K562 (cell line): Measurements from ENCODE around the gene SLC25A45. TPM values are rescaled to one million over a fixed set of nuclear protein-coding genes. Genes with fewer than 3 reads are reported as not detected.

Experiments used
- CHD2 ChIP-seq: IDR thresholded peaks from 2 replicates; pipeline ENCODE4 v1.6.1; 2011; ENCODE audit warnings: low read depth, low read length
- FOXK2 ChIP-seq, 2 experiments: fragments of 450-650 bp; IDR thresholded peaks in 1 of 2; conservative IDR thresholded peaks in 1 of 2; 2 replicates each; pipeline ENCODE4 v1.6.1; 2016; ENCODE audit warnings: low read depth in 2 of 2, mild to moderate bottlenecking in 1 of 2
- NFIC ChIP-seq: fragments of 450-650 bp; IDR thresholded peaks from 2 replicates; pipeline ENCODE4 v1.6.1; 2017; ENCODE audit warnings: mild to moderate bottlenecking, inconsistent platforms
- PTBP1 ChIP-seq: fragments of 200-400 bp; formaldehyde crosslinking; IDR thresholded peaks from 2 replicates; pipeline ENCODE4 v1.6.1; 2017; ENCODE audit warnings: low read depth, low read length
- RB1 ChIP-seq: fragments of 450-650 bp; IDR thresholded peaks from 2 replicates; pipeline ENCODE4 v1.6.1; 2017; ENCODE audit warnings: low read depth, mild to moderate bottlenecking
- SMARCA5 ChIP-seq: fragments of 450-650 bp; IDR thresholded peaks from 2 replicates; pipeline ENCODE4 v1.6.1; 2016
- ZNF79 ChIP-seq: fragments of 250-450 bp; sonication (Bioruptor Pico); IDR thresholded peaks from 2 replicates; pipeline ENCODE4 v1.4.0; 2020; ENCODE audit warnings: low read depth, mild to moderate bottlenecking, moderate library complexity
- polyA plus RNA-seq, 8 experiments: library from polyadenylated mRNA; depleted of rRNA in 4 of 8; stranded (reverse) in 5 of 8; unstranded in 3 of 8; fragments of >200 nt; fragmentation: Nextera tagmentation in 2 of 8; fragmentation: Illumina TruSeq in 1 of 8; extraction: Ambion mirVana in 2 of 8; extraction: Trizol in 1 of 8; gene quantifications; 2 replicates each; pipeline versions ENCODE4 v1.2.1 to v1.2.3, GENCODE V29; 2011 to 2014; ENCODE audit warnings: inconsistent platforms in 1 of 8, missing spikeins in 1 of 8
- total RNA-seq, 7 experiments: library from RNA; depleted of rRNA in 6 of 7; stranded (reverse); fragments of >200 nt in 6 of 7; fragmentation: Illumina TruSeq in 2 of 7; extraction: Trizol in 2 of 7; gene quantifications; 2 replicates each; pipeline versions ENCODE4 v1.2.1 to v1.2.3, GENCODE V29; 2011 to 2021; ENCODE audit warnings: low replicate concordance in 1 of 7
- TF ChIP-seq, protein P1 (sequence below), 2 experiments: fragments of 450-650 bp; conservative IDR thresholded peaks; 2 replicates each; pipeline ENCODE4 v1.6.1; 2017; ENCODE audit warnings: mild to moderate bottlenecking in 2 of 2, moderate library complexity in 2 of 2
- TF ChIP-seq, protein P2 (sequence below): fragments of 250-450 bp; sonication (Bioruptor Pico); IDR thresholded peaks from 2 replicates; pipeline ENCODE4 v1.5.0; 2022; ENCODE audit warnings: mild to moderate bottlenecking
- TF ChIP-seq, protein P3 (sequence below), 2 experiments: fragments of 450-650 bp in 1 of 2; sonication (generic) in 1 of 2; formaldehyde crosslinking; conservative IDR thresholded peaks; 2 replicates each; pipeline versions ENCODE4 v1.4.0 to v1.8.1; 2020 to 2022; ENCODE audit warnings: mild to moderate bottlenecking in 1 of 2, missing genetic modification reagents in 1 of 2
- TF ChIP-seq, protein P4 (sequence below): fragments of 450-650 bp; IDR thresholded peaks from 2 replicates; pipeline ENCODE4 v1.6.1; 2016; ENCODE audit warnings: borderline replicate concordance
- TF ChIP-seq, protein P5 (sequence below): fragments of 250-450 bp; sonication (Bioruptor Pico); IDR thresholded peaks from 2 replicates; pipeline ENCODE4 v1.5.0; 2020; ENCODE audit warnings: mild to moderate bottlenecking, borderline replicate concordance

Gene SLC25A45
- total and polyA plus RNA-seq, 9 of the 15 experiments (the other 6 are each of a cell fraction or from before 2014, with no cell fraction given), result 0.15 to 2.3 (median 0.68) TPM

DNA sequence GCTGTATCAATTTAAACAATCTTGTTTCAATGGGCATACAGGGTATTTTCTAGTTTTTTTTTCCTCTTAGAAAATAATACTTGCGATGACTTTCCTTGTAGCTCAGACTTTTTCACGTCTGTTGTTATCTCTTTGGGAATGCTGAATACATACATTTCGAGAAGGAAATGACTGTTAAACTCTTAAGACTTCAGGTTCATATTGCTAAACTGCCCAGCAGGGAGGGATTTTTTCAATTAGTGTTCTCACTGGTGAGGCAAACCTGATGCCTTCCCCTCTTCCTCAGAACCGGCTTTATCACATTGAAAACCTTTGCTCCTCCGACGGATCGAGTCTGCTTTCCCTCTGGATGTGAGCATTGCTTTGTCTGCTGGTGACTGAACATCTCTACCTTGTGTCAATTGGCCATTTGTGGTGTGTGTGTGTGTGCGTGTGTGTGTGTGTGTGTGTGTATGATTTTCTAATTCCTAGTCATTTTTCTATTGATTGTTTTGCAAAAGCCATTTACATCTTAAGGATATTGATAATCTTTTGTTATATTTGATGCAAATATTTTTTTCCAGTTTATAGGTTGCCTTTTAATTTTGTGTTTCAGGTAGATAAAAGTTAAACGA lies 46.7 kb upstream of the SLC25A45 start (continued):
- TF ChIP-seq FOXK2 (conservative IDR thresholded peaks at IDR 0.05 in 1 of 2, IDR thresholded peaks at IDR 0.05 in 1 of 2; ENCODE audit: low read depth in 2 of 2) (peak; percentile 48 to 63; a peak in 1 of 4 replicates), SMARCA5 (0 out of 2 replicates have a peak, but pooled peaks have one; percentile 23), ZNF79 (no peak), NFIC (peak; percentile 54; the same call in 1 of the 2 replicates), CHD2 (0 out of 2 replicates have a peak, but pooled peaks have one; percentile 9), PTBP1 (0 out of 2 replicates have a peak, but pooled peaks have one; percentile 73), RB1 (no peak)
- TF ChIP-seq, protein P1, sequence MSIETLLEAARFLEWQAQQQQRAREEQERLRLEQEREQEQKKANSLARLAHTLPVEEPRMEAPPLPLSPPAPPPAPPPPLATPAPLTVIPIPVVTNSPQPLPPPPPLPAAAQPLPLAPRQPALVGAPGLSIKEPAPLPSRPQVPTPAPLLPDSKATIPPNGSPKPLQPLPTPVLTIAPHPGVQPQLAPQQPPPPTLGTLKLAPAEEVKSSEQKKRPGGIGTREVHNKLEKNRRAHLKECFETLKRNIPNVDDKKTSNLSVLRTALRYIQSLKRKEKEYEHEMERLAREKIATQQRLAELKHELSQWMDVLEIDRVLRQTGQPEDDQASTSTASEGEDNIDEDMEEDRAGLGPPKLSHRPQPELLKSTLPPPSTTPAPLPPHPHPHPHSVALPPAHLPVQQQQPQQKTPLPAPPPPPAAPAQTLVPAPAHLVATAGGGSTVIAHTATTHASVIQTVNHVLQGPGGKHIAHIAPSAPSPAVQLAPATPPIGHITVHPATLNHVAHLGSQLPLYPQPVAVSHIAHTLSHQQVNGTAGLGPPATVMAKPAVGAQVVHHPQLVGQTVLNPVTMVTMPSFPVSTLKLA (conservative IDR thresholded peaks at IDR 0.05), result peak in 1 of 2 experiments; percentile 32; a peak in 3 of 4 replicates
- TF ChIP-seq, protein P2, sequence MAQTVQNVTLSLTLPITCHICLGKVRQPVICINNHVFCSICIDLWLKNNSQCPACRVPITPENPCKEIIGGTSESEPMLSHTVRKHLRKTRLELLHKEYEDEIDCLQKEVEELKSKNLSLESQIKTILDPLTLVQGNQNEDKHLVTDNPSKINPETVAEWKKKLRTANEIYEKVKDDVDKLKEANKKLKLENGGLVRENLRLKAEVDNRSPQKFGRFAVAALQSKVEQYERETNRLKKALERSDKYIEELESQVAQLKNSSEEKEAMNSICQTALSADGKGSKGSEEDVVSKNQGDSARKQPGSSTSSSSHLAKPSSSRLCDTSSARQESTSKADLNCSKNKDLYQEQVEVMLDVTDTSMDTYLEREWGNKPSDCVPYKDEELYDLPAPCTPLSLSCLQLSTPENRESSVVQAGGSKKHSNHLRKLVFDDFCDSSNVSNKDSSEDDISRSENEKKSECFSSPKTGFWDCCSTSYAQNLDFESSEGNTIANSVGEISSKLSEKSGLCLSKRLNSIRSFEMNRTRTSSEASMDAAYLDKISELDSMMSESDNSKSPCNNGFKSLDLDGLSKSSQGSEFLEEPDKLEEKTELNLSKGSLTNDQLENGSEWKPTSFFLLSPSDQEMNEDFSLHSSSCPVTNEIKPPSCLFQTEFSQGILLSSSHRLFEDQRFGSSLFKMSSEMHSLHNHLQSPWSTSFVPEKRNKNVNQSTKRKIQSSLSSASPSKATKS, result 0 out of 2 replicates have a peak, but pooled peaks have one; percentile 50
- TF ChIP-seq, protein P3, sequence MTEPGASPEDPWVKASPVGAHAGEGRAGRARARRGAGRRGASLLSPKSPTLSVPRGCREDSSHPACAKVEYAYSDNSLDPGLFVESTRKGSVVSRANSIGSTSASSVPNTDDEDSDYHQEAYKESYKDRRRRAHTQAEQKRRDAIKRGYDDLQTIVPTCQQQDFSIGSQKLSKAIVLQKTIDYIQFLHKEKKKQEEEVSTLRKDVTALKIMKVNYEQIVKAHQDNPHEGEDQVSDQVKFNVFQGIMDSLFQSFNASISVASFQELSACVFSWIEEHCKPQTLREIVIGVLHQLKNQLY (CRISPR knock-in tag; conservative IDR thresholded peaks at IDR 0.05), result no peak; a peak in 1 of 4 replicates
- TF ChIP-seq, protein P4, sequence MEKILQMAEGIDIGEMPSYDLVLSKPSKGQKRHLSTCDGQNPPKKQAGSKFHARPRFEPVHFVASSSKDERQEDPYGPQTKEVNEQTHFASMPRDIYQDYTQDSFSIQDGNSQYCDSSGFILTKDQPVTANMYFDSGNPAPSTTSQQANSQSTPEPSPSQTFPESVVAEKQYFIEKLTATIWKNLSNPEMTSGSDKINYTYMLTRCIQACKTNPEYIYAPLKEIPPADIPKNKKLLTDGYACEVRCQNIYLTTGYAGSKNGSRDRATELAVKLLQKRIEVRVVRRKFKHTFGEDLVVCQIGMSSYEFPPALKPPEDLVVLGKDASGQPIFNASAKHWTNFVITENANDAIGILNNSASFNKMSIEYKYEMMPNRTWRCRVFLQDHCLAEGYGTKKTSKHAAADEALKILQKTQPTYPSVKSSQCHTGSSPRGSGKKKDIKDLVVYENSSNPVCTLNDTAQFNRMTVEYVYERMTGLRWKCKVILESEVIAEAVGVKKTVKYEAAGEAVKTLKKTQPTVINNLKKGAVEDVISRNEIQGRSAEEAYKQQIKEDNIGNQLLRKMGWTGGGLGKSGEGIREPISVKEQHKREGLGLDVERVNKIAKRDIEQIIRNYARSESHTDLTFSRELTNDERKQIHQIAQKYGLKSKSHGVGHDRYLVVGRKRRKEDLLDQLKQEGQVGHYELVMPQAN, result peak; percentile 78; the same call in 1 of the 2 replicates
- TF ChIP-seq, protein P5, sequence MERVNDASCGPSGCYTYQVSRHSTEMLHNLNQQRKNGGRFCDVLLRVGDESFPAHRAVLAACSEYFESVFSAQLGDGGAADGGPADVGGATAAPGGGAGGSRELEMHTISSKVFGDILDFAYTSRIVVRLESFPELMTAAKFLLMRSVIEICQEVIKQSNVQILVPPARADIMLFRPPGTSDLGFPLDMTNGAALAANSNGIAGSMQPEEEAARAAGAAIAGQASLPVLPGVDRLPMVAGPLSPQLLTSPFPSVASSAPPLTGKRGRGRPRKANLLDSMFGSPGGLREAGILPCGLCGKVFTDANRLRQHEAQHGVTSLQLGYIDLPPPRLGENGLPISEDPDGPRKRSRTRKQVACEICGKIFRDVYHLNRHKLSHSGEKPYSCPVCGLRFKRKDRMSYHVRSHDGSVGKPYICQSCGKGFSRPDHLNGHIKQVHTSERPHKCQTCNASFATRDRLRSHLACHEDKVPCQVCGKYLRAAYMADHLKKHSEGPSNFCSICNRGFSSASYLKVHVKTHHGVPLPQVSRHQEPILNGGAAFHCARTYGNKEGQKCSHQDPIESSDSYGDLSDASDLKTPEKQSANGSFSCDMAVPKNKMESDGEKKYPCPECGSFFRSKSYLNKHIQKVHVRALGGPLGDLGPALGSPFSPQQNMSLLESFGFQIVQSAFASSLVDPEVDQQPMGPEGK (CRISPR knock-in tag), result no peak
- TF ChIP-seq, all 486 proteins: peak for 101
